HG03064 (cell line): ENCODE data around the gene FBXO31.
"Not testable (repeated sequence)": the region's sequence is repeated elsewhere in the genome, so short reads cannot be mapped to it uniquely, and the experiment has no call there.

ENCODE experiments used
- ATAC-seq: cut with Tn5 transposase; IDR thresholded peaks from one replicate; pipeline ENCODE4 v1.9.1; 2021; ENCODE audit warnings: low read depth; ENCODE audit not compliant: unreplicated experiment

FBXO31 gene

DNA sequence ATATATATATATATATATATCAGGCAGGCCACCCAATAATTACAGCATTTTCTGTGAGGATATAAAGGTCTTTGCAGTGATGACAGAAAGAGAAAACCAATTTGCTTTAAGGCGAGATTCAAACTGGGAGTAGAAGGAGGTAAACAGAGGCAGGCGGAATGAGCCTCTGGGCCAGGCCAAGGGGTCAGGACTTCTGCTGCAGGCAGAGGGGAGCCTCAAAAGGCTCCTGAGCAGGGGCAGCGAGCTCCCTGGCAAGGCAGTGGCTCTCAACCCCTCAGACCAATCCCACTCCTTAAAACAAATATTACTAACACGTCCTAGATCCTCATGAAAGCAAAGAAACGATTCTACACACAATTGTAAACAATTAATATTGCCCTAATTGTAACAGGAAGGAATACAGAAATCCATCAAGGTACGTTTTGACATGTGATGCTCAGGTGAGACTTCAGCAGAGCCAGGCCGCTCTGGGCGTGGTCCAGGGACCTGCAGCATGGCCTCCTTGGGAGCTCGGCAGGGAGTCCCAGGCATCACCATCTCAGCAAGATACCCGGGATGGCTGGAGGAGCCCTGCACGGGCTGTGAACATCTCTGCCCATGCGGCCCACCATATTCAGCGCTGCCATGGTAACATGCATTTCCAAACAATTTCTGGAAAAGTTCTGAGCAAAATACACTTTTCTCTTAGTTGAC is 18.4 kb downstream of the FBXO31 start:
- no peak for ATAC-seq

DNA sequence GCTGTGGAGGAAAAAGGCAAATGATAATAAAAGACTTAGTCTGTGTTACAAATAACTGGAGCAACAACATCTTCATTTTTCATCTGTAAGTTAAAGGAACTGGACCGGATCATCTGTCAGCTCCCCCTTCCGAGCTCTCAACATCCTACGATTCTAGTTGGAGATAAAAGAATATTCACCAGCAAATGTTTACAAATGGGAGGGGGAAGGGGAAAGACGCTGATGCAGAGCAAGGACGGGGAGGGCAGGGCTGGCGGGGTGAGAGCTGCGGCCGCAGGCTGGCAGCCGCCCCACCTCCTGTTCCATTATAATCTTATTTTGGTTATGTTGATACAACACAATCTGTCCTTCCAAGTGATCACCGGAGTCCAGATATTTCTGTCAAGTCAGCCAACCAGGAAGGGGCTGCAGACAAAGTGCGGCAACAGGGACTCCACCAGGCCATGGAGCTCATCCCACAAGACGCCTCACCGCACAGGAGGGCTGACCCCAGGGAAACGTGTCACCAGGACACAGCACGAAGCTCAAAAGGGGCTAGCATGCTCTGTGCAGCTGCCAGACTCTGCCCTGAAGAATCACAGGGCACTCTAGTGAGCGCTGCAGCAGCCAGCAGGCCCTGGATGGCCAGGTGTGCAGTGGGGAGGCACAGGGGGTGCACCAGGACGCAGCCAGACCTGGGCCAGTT is 19.7 kb downstream of the FBXO31 start:
- no peak for ATAC-seq

DNA sequence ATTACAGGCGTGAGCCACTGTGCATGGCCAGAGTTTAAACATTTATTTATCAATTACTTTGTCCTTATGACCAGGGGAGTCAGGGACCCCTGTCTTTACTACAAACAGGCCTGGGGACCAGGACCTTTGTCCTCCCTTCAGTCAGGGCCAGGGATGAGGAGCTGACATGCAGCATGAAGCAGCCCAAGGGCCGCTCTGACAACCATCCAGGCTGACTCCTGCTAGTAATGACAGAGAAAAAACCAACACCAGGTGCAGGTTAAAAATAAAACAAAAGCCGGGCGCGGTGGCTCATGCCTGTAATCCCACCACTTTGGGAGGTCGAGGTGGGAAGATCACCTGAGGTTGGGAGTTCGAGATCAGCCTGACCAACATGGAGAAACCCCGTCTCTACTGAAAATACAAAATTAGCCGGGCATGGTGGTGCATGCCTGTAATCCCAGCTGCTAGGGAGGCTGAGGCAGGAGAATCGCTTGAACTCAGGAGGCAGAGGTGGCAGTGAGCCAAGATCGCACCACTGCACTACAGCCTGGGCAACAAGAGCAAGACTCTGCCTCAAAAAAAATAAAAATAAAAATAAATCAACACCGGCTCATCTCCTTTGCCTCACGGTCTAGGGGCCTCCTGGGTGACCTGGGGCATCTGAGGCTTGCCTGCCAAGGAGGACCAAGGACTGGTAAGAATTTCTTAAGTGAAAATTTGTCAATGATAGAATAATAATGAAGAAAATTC is 20.6 kb downstream of the FBXO31 start:
- not testable (repeated sequence) for ATAC-seq

DNA sequence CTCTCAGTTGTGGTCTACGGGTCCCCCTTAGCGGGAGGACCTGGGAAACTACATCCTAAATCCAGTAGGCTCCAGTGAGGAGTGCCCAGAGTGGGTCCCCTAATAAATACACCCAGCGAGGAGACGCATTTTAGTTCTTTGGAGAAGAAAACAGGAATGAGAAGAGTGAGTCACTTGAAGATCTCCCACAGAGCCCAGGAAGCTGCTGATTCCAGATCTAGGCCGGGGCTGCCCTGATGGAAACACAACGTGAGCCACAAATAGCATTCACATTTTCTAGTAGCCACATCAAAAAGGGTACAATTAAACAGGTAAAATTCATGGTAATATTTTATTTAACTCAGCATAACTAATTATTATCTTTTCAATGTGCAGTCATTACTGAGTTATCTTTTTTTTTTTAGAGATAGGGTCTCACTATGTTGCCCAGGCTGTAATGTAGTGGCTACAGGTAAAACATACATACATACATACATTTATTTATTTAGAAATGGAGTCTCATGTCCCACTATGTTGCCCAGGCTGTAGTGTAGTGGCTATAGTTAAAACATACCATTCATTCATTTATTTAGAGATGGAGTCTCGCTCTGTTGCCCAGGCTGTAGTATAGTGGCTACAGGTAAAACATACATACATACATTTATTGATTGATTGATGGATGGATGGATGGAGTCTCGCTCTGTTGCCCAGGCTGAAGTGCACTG is 21.5 kb downstream of the FBXO31 start:
- no peak for ATAC-seq

DNA sequence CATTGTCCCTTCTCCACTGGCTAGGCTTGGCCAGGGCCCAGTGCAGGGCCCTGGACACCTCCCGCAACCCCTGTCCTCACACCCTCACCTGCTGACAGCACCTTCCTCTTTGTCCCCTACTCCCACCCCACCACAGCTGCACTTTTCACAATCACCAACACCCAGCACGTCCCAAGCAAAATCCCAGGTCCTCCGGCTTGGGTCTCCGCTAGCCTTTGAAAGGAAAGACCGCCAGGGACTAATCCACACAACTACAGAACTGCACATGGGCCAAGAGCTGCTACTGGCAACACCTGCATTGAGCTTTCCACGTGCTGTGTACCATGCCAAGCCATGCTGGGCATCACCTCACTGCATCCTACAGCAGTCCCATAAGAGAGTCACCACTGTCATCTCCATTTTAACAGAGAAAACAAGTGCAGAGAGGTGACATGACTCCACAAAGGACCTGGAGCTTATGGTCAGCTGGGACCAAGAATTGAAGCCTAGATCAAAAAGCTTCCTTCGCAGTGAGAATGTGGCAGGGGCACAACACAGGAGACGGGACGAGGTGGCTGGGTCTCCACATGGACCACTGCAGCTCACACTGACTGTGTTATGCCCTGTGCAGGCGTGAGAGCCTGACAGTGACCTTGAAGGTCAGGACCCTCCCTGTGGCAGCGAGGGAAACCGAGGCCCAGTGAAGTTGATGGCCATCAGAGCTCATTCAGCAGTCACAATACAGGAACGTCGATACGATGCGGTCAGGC is 22.5 kb downstream of the FBXO31 start:
- ATAC-seq: no peak

DNA sequence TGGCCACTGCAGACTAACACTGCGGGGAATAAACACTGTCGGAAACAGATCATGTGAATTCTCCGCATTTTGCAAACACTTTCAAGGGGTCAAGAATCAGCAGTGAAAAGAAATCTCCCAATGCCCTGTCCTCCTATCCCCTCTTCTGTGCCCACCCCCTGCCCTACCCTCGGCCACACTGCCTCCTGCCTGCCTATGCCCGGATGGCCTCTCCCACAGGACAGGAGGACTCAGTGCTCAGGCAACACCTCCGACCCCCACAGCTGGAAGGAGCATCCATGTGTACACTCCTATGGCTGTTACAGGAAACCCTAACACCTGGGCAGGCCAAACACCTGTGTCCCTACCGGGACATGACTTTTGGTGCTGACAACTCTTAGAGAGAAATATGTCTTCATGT is 24.5 kb downstream of the FBXO31 start:
- no peak for ATAC-seq

DNA sequence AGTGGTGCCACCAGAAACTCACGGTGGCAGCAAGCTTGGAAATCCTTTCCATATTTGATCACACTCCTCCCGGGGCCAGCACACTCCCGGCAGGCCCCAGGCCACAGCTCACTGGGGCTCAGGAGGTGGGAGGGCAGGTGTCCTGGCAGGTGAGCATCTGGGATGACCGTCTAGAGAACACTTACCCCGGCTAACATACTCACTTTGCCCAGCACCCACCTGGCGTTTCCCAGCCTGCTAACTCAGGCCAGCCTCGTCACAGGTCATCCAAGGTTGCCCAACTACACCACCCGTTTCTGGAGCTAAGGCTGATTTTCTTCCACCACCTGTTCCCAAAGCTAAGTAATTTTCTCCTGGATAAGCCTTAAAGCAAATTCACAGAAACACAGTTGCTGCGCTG is 24.9 kb downstream of the FBXO31 start:
- ATAC-seq: no peak

DNA sequence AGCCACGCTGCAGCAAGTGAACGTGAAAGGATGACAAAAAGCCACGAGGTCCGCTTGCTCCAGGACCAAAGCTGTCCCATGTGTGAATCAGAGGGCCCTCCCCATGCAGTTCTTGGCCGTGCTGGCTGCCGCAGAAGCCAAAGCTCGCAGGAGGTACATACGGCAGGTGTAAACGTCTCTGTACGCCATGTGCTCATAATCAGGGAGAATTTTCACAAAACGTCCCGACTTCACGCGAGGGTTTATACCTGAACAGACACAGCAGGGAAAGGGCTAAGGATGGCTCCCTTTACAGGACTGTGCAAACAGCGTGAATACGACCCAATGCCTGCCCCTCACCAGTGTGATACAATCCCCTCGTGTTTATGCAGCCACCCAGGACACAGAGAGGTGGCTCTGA is 25.3 kb downstream of the FBXO31 start:
- ATAC-seq: no peak

DNA sequence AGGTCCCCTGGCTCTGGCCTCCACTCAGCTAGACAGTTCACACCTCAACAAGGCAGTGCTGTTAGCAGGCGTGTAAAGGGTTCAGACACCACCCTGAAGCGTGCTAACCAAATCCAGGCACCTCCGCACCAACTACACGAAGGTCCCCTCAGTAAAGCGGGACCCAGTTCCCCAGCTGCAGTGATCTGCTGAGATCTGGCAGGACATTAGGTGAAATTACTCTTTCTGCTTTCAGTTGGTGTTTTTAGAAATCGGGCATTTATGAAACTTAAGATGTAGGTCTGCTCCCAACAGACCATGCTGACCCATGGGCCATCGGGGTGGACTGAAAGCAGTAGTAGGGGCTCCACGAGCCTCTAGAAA is 27.1 kb downstream of the FBXO31 start:
- ATAC-seq: no peak

DNA sequence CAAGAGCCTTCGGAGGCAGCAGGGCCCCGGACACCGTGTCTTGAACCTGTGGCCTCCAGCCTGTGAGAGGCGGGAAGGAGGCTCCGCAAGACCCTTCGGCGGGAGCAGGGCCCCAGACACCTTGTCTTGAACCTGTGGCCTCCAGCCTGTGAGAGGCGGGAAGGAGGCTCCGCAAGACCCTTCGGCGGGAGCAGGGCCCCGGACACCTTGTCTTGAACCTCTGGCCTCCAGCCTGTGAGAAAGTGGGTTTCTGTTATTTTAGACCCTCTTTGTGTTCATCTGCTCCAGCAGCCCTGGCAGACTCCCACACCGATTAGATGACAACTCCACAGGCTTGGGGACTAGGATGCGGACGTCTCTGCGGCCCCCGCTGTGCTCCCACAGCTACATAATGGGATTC is 30.0 kb downstream of the FBXO31 start:
- ATAC-seq: no peak

DNA sequence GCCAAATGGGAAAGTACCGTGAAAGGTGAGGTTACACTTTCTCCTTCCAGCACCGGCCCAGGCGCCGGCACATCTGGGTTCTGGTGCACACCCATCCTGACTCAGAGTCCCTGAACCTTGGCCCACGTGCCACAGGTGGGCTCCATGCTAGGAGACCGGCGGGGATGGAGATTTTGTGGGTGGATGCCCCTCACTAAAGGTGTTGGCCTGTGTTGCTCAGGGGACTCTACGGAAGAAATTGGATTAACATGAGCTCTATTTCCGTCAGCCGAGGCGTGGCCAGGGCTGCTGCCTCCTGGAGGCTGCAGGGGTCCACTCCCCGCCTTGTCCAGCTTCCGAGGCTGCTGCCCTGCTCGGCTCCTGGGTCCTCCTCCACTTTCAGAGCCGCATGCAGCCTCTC is 30.8 kb downstream of the FBXO31 start:
- ATAC-seq: no peak

DNA sequence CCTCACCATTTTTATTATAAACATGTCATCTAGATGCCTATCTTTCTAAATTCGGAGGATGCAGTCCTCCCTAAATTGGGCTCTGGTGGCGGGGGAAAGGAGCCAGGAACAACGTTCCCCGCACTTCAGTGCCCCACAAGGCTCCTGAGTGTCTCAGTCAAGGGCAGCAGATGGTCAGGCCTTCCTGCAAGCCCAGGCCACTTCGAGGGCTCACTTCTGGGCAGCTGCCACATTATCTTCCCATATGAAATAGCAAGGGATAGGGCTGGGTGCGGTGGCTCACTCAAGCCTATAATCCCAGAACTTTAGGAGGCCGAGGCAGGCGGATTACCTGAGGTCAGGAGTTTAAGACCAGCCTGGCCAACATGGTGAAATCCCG is 32.3 kb downstream of the FBXO31 start:
- ATAC-seq: no peak

DNA sequence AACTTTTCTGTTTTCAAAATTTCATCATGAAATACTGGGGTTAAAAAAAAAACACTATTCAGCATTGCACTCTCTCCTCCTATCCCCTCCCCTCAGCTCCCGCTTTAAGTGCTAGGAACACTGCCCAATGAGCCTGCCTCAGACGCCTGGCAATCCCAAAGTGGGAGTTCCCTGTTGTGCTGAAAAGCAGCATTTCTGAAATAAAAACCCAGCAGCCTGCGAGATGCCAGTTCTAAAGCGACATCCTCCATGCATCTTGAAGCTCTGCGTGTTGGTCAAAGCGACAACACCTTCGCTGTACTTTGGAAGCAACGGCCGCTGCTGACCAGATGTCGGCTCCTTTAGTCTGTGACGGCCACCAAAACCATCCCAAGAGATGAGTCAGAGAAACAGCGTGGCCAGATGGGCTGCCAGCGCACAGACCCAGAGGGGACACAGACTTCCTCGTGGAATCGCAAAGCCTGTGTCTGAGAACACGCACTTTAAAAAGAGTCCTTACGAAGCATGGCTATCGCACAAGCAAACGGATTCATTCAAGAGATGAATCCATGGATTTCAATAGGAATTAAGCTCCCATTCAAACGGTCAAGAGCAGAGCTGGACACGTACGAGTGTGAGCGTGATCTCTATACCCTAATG is 32.8 kb downstream of the FBXO31 start:
- no peak for ATAC-seq

DNA sequence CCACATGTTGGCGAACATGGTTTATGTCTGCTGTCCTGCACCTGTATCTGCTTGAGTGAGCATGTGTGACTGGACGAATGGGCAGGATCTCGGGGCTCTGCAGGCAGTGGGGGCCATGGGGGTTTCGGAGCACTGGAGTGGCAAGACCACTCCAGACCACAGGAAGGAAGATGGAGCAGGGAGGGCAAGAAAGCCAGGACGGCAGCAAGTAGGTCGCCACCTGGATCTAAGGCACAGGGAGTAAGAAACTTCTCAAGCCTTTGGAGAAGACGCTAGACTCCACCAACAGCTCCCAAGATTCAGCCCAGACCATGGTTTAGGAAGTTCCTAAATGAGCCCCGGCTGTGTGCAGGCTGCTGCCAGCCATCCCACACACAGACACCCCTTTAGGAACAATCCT is 33.5 kb downstream of the FBXO31 start:
- no peak for ATAC-seq

DNA sequence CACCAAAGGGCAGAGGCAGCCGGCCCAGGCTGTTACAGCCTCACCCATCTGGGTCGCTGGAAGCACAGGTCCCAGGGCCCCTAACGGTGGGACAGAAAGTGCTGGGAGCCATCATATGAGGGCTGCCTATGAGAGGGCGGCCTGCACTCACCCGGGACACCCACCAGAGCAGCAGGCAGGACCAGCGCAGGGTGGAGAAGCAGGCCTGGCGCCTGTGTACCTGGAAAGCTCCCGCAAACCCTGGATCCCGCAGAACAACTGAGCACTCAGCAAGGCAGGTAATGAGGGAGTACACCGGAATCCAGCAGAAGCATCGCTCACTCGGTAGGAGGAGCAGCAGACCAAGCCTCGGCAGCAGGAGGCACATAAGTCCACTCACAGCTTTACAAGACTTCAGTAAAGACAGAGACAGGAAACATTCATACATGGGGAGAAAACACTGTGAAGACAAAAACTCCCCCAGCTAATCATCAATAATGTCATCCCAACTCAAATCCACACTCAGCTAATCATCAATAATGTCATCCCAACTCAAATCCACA is 34.9 kb downstream of the FBXO31 start:
- ATAC-seq: no peak

DNA sequence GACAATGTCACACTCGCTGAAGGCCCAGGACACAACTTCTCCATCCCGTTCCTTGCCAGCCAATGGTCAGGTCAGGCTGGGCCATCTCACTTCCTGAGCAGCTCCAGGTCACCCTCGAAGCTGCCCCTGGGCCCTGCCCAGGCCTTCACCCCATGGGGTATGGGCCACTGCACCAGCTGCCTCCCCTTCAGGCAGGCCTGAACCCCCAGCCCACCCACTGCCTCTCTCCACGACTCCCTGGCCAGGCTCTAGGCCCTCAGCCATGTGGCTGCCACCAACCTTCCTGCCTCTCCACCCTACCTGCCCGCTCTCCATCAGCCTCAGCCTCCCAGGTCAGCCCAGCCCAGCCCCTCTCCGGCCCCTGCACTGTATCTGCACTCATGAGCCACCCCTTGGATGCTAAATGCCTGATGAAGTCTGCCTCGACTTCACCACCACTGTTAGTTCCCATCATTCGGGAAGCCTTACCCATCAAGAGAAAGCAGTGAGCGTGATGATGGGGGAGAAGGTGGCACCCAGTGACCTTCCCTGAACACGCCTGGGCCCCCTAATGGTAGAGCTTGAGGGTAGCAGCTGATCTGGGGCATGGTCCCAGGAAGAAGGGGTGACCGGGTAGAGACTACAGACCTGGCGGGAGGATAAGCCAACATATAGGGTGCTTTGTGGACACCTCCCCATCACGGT is 35.5 kb downstream of the FBXO31 start:
- no peak for ATAC-seq

DNA sequence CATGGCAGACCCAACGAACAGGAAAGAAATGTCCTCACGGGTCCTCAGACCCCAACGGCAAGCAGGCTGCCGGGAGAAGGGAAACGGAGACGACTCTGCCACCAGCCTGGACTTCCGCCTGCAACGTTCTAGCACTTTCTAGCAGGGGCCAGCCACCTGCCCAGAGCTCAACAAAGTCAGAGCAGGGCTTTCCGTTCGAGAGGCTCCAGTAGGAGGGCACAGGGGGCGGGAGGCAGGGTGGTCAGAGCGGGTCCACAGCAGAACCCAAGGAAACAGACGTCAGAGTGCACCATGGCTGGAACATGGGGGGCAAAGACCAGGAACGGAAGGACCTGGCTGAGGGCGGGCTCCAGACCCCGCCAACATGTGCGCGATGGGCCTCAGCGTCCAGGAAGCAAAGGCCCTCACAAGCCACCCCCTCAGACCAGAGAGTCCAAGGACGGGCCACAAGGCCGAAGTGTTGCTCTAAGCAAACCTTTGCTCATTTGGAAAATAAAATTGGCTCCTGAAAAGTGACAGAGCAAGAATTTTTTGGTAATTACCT is 37.0 kb downstream of the FBXO31 start:
- ATAC-seq: no peak

DNA sequence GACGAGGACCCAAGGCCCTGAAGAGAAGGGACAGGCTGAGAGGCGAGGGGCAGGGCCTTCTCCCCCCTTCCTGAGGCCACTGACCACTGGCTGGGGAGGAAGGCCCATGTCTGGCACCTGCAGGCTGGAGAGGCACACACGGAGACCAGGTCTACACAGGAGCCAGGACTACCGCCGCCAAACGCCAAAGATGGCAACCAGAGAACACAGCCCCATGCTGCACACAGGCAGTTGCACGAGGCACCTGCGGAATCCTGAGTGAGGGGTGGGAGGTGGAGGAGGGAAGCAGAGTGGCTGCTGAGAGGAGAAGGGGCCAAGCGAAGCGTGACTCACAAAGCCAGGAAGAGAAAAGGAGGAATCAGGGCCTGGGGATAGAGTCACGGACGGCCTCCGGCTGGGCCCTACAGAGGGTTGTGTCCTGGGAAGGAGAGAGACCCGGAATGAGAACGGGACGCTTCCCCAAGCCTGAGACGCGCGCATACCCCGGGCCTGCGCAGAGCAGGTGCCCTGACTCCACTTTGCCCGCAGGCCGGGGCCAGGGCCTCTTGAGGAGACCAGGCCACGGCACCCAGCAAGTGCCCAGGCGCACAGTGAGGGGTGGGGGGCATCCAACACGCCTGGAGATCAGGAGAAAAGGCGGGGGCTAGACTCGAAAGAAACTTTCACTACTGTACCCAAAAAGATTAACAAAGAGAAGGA is 37.7 kb downstream of the FBXO31 start:
- ATAC-seq: no peak
